AG09309 (cell line): ENCODE measurements around the gene OTUD1.

Experiments used
- DNase-seq: peaks from one replicate; pipeline ENCODE4 v3.0.0-alpha.2; 2010; ENCODE audit warnings: low read depth
- H3K4me3 ChIP-seq: 2 replicates; pipeline ENCODE4 v1.5.1; 2011; ENCODE audit warnings: mild to moderate bottlenecking, low read depth, low read length, moderate library complexity; ENCODE audit not compliant: control insufficient read depth
- CTCF ChIP-seq: IDR thresholded peaks from 2 replicates; pipeline ENCODE4 v1.5.1; 2011; ENCODE audit warnings: mild to moderate bottlenecking, low read depth, low read length, inconsistent platforms; ENCODE audit not compliant: insufficient read depth, control insufficient read depth; ENCODE audit errors: missing control alignments

The OTUD1 gene

GRCh38 chr10:23472181-23472580, 33.3 kb downstream of the OTUD1 start:
- no peak for TF ChIP-seq CTCF
- DNase-seq, result no peak
- H3K4me3 ChIP-seq, result no peak overlapping the region

- H3K4me3 ChIP-seq, result no peak overlapping the region
- no peak for TF ChIP-seq CTCF
- DNase-seq, result no peak
These were observed 35.2 kb downstream of the OTUD1 start for GRCh38 chr10:23474081-23474480.

- DNase-seq, result no peak
- H3K4me3 ChIP-seq, result no peak overlapping the region
- no peak for TF ChIP-seq CTCF
These were observed 35.8 kb downstream of the OTUD1 start for GRCh38 chr10:23474626-23475025.

GRCh38 chr10:23478570-23478969, 39.7 kb downstream of the OTUD1 start:
- no peak for DNase-seq
- no peak overlapping the region for H3K4me3 ChIP-seq
- TF ChIP-seq CTCF, result no peak

- H3K4me3 ChIP-seq, result no peak overlapping the region
- TF ChIP-seq CTCF, result no peak
- DNase-seq, result no peak
These were observed 41.1 kb downstream of the OTUD1 start for GRCh38 chr10:23479798-23480473.

- TF ChIP-seq CTCF, result no peak
- no peak for DNase-seq
- no peak overlapping the region for H3K4me3 ChIP-seq
These were observed 42.6 kb downstream of the OTUD1 start for GRCh38 chr10:23481363-23481961.
